ENCODE data around the gene TLN1. TPM values are rescaled to one million over a fixed set of nuclear protein-coding genes. Genes with fewer than 3 reads are reported as not detected.

Gene TLN1
- total RNA-seq, 1 donor from 2014 or later = 245 TPM

DNA sequence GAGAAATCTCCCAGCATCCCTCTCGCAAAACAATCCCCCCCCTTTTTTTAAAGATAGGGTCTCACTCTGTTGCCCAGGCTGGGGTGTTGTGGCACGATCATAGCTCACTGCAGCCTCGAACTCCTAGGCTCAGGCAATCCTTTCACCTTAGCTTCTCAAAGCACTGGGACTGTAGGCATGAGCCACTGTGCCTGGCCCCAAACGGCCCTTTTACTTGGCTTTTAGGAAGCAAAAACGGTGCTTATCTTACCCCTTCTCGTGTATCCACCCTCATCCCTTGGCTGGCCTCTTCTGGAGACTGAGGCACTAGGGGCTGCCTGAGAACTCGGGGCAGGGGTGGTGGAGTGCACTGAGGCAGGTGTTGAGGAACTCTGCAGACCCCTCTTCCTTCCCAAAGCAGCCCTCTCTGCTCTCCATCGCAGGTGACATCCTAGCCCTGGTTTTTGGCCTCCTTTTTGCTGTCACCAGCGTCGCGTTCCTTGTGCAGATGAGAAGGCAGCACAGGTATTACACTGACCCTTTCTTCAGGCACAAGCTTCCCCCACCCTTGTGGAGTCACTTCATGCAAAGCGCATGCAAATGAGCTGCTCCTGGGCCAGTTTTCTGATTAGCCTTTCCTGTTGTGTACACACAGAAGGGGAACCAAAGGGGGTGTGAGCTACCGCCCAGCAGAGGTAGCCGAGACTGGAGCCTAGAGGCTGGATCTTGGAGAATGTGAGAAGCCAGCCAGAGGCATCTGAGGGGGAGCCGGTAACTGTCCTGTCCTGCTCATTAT is 51.5 kb downstream of the TLN1 start:
- peaks cover 2% of the 10 kb centered on the region for H3K36me3 ChIP-seq (ENCODE audit: control insufficient read depth, insufficient read depth, low read length)
- no peak overlapping the region for H3K4me3 ChIP-seq (ENCODE audit: low read depth, low read length)
- DNase-seq (ENCODE audit: low read depth) = no peak
- TF ChIP-seq, protein P1, sequence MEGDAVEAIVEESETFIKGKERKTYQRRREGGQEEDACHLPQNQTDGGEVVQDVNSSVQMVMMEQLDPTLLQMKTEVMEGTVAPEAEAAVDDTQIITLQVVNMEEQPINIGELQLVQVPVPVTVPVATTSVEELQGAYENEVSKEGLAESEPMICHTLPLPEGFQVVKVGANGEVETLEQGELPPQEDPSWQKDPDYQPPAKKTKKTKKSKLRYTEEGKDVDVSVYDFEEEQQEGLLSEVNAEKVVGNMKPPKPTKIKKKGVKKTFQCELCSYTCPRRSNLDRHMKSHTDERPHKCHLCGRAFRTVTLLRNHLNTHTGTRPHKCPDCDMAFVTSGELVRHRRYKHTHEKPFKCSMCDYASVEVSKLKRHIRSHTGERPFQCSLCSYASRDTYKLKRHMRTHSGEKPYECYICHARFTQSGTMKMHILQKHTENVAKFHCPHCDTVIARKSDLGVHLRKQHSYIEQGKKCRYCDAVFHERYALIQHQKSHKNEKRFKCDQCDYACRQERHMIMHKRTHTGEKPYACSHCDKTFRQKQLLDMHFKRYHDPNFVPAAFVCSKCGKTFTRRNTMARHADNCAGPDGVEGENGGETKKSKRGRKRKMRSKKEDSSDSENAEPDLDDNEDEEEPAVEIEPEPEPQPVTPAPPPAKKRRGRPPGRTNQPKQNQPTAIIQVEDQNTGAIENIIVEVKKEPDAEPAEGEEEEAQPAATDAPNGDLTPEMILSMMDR (IDR thresholded peaks at IDR 0.05; ENCODE audit: insufficient read depth, low read length, poor library complexity, severe bottlenecking) = no peak
- peaks cover under 1% of the 10 kb centered on the region for H3K27me3 ChIP-seq (ENCODE audit: control insufficient read depth, insufficient read depth, low read length)

DNA sequence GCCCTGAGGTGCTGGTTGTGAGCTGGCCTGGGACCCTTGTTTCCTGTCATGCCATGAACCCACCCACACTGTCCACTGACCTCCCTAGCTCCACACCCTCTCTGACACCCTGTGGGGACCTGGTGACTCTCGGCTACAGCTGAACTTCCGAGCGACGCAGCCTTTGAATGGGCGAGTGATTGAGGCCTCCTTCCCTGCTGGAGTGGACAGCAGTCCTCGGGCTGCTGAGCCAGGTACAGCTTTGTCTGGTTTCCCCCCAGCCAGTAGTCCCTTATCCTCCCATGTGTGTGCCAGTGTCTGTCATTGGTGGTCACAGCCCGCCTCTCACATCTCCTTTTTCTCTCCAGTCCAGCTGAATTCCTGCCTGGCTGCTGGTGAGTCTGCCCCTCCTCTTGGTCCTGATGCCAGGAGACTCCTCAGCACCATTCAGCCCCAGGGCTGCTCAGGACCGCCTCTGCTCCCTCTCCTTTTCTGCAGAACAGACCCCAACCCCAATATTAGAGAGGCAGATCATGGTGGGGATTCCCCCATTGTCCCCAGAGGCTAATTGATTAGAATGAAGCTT is 52.1 kb downstream of the TLN1 start:
- TF ChIP-seq, protein P1 (IDR thresholded peaks at IDR 0.05; ENCODE audit: insufficient read depth, low read length, poor library complexity, severe bottlenecking) = no peak
- Histone ChIP-seq H3K27me3 (ENCODE audit: control insufficient read depth, insufficient read depth, low read length) (peaks cover 3% of the 10 kb centered on the region), H3K36me3 (ENCODE audit: control insufficient read depth, insufficient read depth, low read length) (peaks cover 2% of the 10 kb centered on the region), H3K4me3 (ENCODE audit: low read depth, low read length) (no peak overlapping the region)
- DNase-seq (ENCODE audit: low read depth) = no peak

DNA sequence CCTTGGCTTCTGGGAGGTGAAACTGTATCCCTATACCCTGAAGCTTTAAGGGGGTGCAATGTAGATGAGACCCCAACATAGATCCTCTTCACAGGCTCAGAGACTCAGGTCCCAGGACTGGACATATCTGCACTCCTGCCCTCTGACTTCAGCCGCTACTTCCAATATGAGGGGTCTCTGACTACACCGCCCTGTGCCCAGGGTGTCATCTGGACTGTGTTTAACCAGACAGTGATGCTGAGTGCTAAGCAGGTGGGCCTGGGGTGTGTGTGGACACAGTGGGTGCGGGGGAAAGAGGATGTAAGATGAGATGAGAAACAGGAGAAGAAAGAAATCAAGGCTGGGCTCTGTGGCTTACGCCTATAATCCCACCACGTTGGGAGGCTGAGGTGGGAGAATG is 52.9 kb downstream of the TLN1 start:
- no peak for DNase-seq (ENCODE audit: low read depth)

DNA sequence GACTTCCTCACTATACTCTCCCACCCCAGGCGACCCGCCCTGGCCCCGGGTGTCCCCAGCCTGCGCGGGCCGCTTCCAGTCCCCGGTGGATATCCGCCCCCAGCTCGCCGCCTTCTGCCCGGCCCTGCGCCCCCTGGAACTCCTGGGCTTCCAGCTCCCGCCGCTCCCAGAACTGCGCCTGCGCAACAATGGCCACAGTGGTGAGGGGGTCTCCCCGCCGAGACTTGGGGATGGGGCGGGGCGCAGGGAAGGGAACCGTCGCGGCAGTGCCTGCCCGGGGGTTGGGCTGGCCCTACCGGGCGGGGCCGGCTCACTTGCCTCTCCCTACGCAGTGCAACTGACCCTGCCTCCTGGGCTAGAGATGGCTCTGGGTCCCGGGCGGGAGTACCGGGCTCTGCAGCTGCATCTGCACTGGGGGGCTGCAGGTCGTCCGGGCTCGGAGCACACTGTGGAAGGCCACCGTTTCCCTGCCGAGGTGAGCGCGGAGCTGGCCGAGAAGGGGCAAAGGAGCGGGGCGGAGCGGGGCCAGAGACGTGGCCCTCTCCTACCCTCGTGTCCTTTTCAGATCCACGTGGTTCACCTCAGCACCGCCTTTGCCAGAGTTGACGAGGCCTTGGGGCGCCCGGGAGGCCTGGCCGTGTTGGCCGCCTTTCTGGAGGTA is 56.1 kb downstream of the TLN1 start:
- DNase-seq (ENCODE audit: low read depth) = no peak
- H3K4me3 ChIP-seq (ENCODE audit: low read depth, low read length) = peak overlapping the region; percentile 47
- no peaks in the 10 kb centered on the region for H3K36me3 ChIP-seq (ENCODE audit: control insufficient read depth, insufficient read depth, low read length)
- TF ChIP-seq, protein P1 (IDR thresholded peaks at IDR 0.05; ENCODE audit: insufficient read depth, low read length, poor library complexity, severe bottlenecking) = no peak
- peaks cover 3% of the 10 kb centered on the region for H3K27me3 ChIP-seq (ENCODE audit: control insufficient read depth, insufficient read depth, low read length)

More for the DNA sequence above, 52.9 kb downstream of the TLN1 start:
- TF ChIP-seq, protein P1 (IDR thresholded peaks at IDR 0.05; ENCODE audit: insufficient read depth, low read length, poor library complexity, severe bottlenecking) = no peak
- Histone ChIP-seq H3K4me3 (ENCODE audit: low read depth, low read length) (no peak overlapping the region), H3K27me3 (ENCODE audit: control insufficient read depth, insufficient read depth, low read length) (peaks cover 3% of the 10 kb centered on the region), H3K36me3 (ENCODE audit: control insufficient read depth, insufficient read depth, low read length) (peaks cover 2% of the 10 kb centered on the region)

- H3K4me3 ChIP-seq (ENCODE audit: low read depth, low read length) = peak overlapping the region; percentile 47
These were observed 56.8 kb downstream of the TLN1 start for GRCh38 chr9:35675204-35675603.

More at GRCh38 chr9:35675204-35675603, 56.8 kb downstream of the TLN1 start:
- no peak for DNase-seq (ENCODE audit: low read depth)
- Histone ChIP-seq H3K27me3 (ENCODE audit: control insufficient read depth, insufficient read depth, low read length) (peaks cover 3% of the 10 kb centered on the region), H3K36me3 (ENCODE audit: control insufficient read depth, insufficient read depth, low read length) (no peaks in the 10 kb centered on the region)
- TF ChIP-seq, protein P1 (IDR thresholded peaks at IDR 0.05; ENCODE audit: insufficient read depth, low read length, poor library complexity, severe bottlenecking) = no peak
